ENCODE results near the gene TSHZ3. TPM values are rescaled to one million over a fixed set of nuclear protein-coding genes. Genes with fewer than 3 reads are reported as not detected.

Gene TSHZ3
- total and polyA plus RNA-seq, 2 of the 8 experiments (the other 6 are each of a cell fraction or from before 2014, with no cell fraction given), result 3.1 to 12.3 TPM

GRCh38 chr19:31380854-31381253 is 31.6 kb upstream of the TSHZ3 start (continued):
- TF ChIP-seq BRCA1 (IDR thresholded peaks at IDR 0.05; ENCODE audit: low read depth, low read length), result no peak
- no peak for TF ChIP-seq SP4 (IDR thresholded peaks at IDR 0.05; ENCODE audit: low read length)
- TF ChIP-seq JUND (IDR thresholded peaks at IDR 0.05; ENCODE audit: low read length), result no peak
